T-helper 22 cell (primary cell): ENCODE data around the gene PRKD1.
"Not testable (repeated sequence)": the region's sequence is repeated elsewhere in the genome, so short reads cannot be mapped to it uniquely, and the experiment has no call there.

Experiments used
- DNase-seq: peaks from one replicate; pipeline ENCODE4 v3.0.0-alpha.2; 2020; ENCODE audit warnings: low read depth

Gene PRKD1

DNA sequence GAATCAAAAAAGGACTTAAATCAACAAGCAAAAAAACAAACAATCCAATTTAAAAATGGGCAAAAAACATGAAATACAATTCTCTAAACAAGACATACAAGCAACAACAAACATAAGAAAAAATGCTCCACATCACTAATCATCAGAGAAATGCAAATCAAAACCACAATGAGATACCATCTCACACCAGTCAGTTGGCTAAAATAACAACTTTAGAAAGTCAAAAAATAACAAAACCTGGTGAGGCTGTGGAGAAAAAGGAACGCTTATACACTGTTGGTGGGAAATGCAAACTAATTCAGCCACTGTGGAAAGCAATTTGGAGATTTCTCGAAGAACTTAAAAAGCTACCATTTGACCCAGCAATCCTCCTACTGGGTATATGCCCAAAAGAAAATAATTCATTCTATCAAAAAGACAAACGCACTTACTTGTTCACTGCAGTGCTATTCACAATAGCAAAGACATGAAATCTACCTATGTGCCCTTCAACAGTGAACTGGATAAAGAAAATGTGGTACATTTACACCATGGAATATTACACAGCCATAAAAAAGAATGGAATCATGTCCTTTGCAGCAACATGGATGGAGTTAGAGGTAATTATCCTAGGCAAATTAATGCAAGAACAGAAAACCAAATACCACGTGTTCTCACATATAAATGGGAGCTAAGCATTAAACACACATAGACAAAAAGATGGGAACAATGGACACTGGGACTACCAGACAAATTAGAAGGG lies 26.9 kb downstream of the PRKD1 start:
- no peak for DNase-seq

GRCh38 chr14:29898470-29898869 lies 29.2 kb downstream of the PRKD1 start:
- DNase-seq = no peak

- no peak for DNase-seq
Observed at GRCh38 chr14:29897181-29897580, 30.5 kb downstream of the PRKD1 start.

- DNase-seq = no peak
Observed at GRCh38 chr14:29896354-29896821, 31.3 kb downstream of the PRKD1 start.

- no peak for DNase-seq
Observed at GRCh38 chr14:29895591-29896083, 32.0 kb downstream of the PRKD1 start.

GRCh38 chr14:29893989-29894388 lies 33.7 kb downstream of the PRKD1 start:
- no peak for DNase-seq

GRCh38 chr14:29892327-29892726 lies 35.3 kb downstream of the PRKD1 start:
- no peak for DNase-seq

- DNase-seq = no peak
Observed at GRCh38 chr14:29885988-29886387, 41.7 kb downstream of the PRKD1 start.

DNA sequence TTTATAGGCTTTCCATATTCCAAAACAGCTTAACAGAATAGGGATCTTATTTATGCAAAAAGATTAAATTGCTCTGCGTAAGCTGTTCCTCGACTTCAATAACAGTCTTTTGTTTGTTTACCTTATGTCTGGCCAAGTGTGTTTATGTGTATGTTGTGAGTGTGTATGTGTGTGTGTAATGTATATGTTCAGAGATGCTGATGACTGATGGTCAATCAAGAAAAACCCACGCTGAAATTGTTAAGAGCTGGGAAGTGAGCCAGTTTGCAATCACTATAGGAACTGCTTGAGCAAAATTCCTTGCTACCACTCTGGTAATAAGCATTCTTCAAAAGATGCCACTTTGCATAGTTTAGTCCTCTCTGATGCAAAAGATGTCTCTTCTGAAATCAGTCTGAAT lies 59.6 kb downstream of the PRKD1 start:
- no peak for DNase-seq

DNA sequence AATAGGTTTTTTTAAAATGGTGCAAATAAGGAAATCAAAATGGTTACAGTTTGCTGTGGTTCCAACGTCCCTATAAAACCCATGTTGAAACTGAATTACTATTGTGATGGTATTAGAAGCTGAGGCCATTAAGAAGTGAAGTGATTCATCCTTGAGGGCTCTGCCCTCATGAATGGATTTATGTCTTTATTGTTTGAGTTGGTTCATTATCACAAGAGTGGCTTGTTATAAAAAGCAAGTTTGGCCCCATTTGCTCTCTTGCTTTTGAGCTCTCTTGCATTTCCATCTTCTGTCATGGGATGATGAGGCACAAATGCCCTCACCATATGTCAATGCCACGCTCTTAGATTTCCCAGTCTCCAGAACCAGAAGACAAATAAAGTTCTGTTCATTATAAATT lies 62.3 kb downstream of the PRKD1 start:
- DNase-seq = no peak

DNA sequence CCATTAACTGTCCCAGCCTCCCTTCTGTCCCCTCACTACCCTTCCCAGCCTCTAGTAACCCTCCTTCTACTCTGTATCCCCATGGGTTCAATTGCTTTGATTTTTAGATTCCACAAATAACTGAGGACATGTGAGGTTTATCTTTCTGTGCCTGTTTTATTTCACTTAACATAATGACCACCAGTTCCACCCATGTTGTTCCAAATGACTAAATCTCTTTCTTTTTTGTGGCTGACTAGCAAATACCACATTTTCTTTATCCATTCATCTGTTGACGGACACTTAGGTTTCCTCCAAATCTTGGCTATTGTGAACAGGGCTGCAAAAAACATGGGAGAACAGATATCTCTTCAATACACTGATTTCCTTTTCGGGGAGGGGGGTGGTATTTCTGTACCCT lies 65.7 kb downstream of the PRKD1 start:
- no peak for DNase-seq

DNA sequence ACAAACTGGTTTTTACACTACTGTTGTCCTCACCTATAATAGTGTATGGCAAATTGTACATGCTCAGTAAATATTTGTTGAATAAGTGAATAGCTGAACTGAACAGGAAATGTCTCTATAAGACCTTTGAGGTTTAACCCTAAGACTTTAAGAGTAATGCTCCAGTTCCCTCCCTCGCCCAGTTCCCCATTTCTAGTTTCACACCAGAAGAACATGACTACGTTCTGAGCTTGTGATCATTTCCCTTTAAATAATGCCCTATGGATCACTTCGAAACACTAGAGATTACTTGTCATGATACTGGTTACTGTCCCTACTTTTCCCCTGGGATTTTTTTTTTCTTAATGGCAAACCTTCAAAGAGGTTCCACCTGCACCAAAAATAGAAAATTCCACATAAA lies 69.3 kb downstream of the PRKD1 start:
- DNase-seq = no peak

- no peak for DNase-seq
Observed at GRCh38 chr14:29857551-29857950, 70.1 kb downstream of the PRKD1 start.

DNA sequence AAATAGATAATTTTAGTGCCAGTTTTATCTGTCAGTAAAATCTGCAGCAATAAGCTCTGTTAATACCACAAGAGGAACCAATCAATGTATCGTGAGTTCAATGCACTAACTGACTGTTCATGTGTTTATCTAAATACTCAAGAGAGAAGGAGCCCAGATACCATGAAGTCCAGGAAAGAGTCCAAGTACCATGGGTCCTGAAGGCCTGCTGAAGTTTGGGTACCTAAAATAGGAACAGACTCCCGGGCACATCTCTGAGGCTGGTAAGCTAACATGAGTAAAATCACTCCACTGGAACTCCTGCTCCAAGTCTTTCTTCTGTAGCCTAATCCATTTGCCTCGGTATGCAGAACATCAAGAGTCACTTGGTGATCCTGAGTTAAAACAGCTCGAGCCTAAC lies 71.1 kb downstream of the PRKD1 start:
- DNase-seq = no peak

DNA sequence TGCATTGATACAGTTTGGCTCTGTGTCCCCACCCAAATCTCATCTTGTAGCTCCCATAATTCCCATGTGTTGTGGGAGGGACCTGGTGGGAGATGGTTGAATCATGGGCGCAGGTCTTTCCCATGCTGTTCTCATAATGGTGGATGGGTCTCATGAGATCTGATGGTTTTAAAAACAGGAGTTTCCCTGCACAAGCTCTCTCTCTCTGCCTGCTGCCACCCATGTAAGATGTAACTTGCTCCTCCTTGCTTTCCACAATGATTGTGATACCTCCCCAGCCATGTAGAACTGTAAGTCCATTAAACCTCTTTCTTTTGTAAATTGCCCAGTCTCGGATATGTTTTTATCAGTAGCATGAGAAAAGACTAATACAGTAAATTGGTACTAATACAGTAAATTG lies 74.0 kb downstream of the PRKD1 start:
- not testable (repeated sequence) for DNase-seq

GRCh38 chr14:29853272-29853671 lies 74.4 kb downstream of the PRKD1 start:
- no peak for DNase-seq

GRCh38 chr14:29851397-29851796 lies 76.2 kb downstream of the PRKD1 start:
- DNase-seq = no peak

- no peak for DNase-seq
Observed at GRCh38 chr14:29847056-29847380, 80.6 kb downstream of the PRKD1 start.

GRCh38 chr14:29846339-29847055 lies 81.2 kb downstream of the PRKD1 start:
- DNase-seq = no peak

DNA sequence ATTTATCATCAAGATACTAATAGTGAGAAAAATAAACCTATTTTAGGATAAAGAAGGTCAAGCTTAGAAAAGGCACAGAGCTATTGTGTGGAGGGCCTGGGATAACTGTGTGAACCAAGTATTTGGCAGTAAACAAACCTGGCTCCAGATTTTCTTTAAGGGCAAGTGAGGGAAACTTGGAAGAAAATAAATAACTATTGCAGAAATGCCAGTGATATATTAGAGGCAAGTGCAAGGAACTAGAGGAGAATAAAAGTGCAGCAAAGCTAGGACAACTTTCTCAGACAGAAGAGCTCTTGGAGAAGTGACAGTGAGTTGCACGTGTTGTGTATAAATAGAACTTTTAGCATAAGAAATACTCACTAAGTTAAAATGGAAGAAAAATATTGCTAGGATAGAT lies 83.7 kb downstream of the PRKD1 start:
- DNase-seq = no peak

DNA sequence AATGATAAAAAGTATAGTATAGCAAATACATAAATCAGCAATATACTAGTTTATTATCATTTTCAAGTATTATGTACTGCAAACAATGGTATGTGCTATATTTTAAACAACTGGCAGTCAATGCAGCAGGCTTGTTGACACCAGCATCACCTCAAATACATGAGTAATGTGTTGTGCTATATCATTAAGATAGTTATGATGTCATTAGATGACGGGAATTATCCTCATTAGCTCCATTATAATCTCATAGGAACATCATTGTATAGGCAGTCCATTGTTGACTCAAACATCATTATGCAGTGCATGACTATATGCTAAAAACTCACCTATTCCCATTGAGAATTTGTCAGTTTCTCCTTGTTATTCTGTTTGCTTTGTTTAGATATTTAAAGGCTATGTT lies 85.4 kb downstream of the PRKD1 start:
- DNase-seq = no peak

DNA sequence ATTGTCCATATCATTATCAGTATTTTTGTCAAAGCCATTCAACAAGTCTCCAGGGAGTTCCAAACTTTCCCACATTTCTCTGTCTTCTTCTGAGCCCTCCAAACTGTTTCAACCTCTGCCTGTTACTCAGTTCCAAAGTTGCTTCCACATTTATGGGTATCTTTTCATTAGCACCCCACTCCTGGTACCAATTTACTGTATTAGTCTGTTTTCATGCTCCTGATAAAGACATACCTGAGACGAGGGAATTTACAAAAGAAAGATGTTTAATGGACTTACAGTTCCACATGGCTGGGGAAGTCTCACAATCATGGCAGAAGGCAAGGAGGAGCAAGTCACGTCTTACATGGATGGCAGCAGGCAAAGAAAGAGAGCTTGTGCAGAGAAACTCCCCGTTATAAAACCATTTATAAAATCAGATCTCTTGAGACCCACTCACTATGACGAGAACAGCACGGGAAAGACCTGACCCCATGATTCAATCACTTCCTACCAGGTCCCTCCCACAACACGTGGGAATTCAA lies 87.2 kb downstream of the PRKD1 start:
- DNase-seq = not testable (repeated sequence)

DNA sequence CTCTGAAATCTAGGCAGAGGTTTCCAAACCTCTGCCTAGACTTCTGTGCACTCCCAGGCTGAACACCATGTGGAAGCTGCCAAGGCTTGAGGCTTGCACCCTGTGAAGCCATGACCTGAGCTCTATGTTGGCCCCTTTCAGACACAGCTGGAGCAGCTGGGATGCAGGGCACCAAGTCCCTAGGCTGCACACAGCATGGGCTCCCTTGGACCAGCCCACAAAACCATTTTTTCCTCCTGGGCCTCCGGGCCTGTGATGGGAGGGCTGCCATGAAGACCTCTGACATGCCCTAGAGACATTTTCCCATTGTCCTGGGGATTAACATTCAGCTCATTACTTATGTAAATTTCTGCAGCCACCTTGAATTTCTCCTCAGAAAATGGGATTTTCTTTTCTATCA lies 88.0 kb downstream of the PRKD1 start:
- DNase-seq = not testable (repeated sequence)
